ENCODE data around the gene HEMGN.
"Not testable (repeated sequence)": the region's sequence is repeated elsewhere in the genome, so short reads cannot be mapped to it uniquely, and the experiment has no call there.

GRCh38 chr9:97976633-97977032 lies 38.7 kb upstream of the HEMGN start:
- TF ChIP-seq, protein P1, sequence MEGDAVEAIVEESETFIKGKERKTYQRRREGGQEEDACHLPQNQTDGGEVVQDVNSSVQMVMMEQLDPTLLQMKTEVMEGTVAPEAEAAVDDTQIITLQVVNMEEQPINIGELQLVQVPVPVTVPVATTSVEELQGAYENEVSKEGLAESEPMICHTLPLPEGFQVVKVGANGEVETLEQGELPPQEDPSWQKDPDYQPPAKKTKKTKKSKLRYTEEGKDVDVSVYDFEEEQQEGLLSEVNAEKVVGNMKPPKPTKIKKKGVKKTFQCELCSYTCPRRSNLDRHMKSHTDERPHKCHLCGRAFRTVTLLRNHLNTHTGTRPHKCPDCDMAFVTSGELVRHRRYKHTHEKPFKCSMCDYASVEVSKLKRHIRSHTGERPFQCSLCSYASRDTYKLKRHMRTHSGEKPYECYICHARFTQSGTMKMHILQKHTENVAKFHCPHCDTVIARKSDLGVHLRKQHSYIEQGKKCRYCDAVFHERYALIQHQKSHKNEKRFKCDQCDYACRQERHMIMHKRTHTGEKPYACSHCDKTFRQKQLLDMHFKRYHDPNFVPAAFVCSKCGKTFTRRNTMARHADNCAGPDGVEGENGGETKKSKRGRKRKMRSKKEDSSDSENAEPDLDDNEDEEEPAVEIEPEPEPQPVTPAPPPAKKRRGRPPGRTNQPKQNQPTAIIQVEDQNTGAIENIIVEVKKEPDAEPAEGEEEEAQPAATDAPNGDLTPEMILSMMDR (conservative IDR thresholded peaks at IDR 0.05; ENCODE audit: low read depth, low read length): not testable (repeated sequence)
- TF ChIP-seq POLR2A (IDR thresholded peaks at IDR 0.05; ENCODE audit: low read depth, low read length); MAFK (IDR thresholded peaks at IDR 0.05; ENCODE audit: low read depth, low read length); MAZ (IDR thresholded peaks at IDR 0.05; ENCODE audit: borderline replicate concordance, low read depth, low read length); RAD21 (IDR thresholded peaks at IDR 0.05; ENCODE audit: low read length); RFX5 (IDR thresholded peaks at IDR 0.05; ENCODE audit: low read depth, low read length); CHD1 (IDR thresholded peaks at IDR 0.05; ENCODE audit: low read depth, low read length): not testable (repeated sequence)
